ENCODE data around the gene PRMT2.
"Not testable (repeated sequence)": the region's sequence is repeated elsewhere in the genome, so short reads cannot be mapped to it uniquely, and the experiment has no call there.

The PRMT2 gene

GRCh38 chr21:46646541-46647154 is 11.2 kb downstream of the PRMT2 start:
- DNase-seq = no peak

GRCh38 chr21:46648539-46648938 is 13.1 kb downstream of the PRMT2 start:
- DNase-seq = no peak

GRCh38 chr21:46649356-46649755 is 13.9 kb downstream of the PRMT2 start:
- no peak for DNase-seq

- DNase-seq = no peak
Observed at GRCh38 chr21:46650476-46651098, 15.1 kb downstream of the PRMT2 start.

GRCh38 chr21:46651121-46651520 is 15.6 kb downstream of the PRMT2 start:
- DNase-seq = no peak

DNA sequence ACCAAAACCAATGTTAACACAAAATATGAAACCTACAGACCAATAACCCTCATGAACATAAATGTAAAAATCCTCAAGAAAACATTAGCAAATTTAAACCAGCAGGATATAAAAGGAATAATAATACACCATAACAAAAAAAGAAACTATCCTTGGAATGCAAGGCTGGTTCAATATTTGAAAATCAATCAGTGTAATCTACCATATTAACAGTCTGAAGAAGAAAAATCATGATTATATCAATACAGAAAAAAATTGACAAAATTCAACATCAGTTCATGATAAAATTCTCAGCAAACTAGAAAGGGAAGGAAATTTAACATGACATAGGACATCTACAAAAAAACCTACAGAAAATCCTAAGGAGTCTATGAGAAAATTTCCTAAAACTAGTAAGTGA is 19.8 kb downstream of the PRMT2 start:
- DNase-seq = no peak

DNA sequence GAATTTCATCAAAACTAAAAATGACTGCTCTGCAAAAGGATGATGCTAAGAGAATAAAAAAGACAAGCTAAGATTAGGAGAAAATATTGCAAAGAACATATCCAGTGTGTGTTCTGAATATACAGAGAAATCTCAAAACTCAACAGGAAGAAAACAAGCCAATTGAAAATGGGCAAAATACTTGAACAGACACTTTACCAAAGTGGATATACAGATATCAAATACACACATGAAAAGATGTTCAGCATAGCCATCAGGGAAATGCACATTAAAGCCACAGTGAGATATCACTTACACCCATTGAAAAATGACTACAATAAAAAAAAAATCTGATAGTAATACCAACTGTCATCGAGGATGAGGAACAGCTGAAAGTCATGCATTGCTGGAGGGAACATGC is 21.3 kb downstream of the PRMT2 start:
- no peak for DNase-seq

DNA sequence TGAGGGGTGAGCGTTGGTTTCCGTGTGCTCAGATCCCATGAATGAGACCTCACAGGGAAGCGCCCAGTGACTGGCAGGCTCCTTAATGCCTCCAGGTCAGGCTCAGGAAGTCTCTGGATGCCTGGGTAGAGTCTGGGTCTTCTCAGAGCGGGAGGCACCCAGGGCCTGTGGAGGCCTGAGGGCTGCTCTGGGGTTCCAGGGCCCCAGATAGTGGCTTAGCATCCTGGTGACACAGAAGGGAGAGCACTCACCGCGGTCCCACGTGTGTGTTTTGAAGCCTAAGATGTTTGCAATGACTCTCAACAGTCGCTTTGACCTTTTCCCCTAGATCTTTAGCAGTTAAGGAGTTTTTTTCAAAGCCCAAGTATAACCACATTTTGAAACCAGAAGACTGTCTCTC is 25.0 kb downstream of the PRMT2 start:
- DNase-seq = no peak

GRCh38 chr21:46661211-46661625 is 25.7 kb downstream of the PRMT2 start:
- DNase-seq = peak; percentile 44

- DNase-seq = no peak
Observed at GRCh38 chr21:46661642-46662366, 26.3 kb downstream of the PRMT2 start.

GRCh38 chr21:46662367-46662654 is 26.8 kb downstream of the PRMT2 start:
- DNase-seq = no peak

- no peak for DNase-seq
Observed at GRCh38 chr21:46662765-46663500, 27.5 kb downstream of the PRMT2 start.

DNA sequence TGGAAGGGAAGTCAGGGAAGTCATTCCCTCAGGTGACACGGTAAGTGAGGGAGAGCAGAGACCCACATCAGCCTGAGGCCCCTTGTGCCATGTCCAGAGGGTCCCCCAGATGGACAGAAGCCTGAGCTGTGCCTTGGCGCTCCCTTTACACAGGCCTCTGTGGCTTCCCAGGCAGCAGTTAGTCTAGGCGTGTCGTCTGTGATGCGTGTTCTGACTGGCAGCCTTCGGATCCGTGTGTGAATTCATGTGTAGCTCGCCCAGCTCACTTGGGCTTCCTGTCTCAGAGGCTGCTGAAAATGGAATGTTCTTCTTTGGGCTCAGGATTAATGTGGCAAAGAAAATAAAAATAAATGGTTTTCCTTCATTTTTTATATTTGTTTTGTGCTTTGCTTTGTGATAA is 28.3 kb downstream of the PRMT2 start:
- DNase-seq = no peak

GRCh38 chr21:46664316-46664995 is 29.0 kb downstream of the PRMT2 start:
- DNase-seq = no peak

DNA sequence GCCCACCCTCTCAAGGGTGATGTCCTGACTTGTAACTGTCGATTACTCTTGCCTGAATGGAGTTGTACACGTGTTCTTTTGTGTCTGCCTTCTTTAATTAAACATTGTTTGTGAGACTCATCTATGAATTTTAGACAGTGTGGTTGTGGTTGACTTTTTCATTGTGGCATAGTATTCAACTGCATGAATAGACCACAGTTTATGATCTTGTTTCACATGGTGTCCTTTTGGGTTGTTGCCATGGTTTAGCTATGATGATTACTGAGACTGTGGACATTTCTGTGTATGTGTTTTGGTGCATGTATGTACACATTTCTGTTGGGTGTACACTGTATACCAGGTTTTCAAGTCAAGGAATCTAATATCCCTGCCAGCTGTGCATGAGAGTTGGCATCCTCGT is 30.1 kb downstream of the PRMT2 start:
- no peak for DNase-seq

- no peak for DNase-seq
Observed at GRCh38 chr21:46666941-46667740, 31.7 kb downstream of the PRMT2 start.

- no peak for DNase-seq
Observed at GRCh38 chr21:46667741-46668380, 32.4 kb downstream of the PRMT2 start.

GRCh38 chr21:46668381-46668780 is 32.9 kb downstream of the PRMT2 start:
- no peak for DNase-seq

GRCh38 chr21:46668904-46669303 is 33.4 kb downstream of the PRMT2 start:
- not testable (repeated sequence) for DNase-seq

GRCh38 chr21:46674430-46675007 is 39.0 kb downstream of the PRMT2 start:
- DNase-seq = no peak

DNA sequence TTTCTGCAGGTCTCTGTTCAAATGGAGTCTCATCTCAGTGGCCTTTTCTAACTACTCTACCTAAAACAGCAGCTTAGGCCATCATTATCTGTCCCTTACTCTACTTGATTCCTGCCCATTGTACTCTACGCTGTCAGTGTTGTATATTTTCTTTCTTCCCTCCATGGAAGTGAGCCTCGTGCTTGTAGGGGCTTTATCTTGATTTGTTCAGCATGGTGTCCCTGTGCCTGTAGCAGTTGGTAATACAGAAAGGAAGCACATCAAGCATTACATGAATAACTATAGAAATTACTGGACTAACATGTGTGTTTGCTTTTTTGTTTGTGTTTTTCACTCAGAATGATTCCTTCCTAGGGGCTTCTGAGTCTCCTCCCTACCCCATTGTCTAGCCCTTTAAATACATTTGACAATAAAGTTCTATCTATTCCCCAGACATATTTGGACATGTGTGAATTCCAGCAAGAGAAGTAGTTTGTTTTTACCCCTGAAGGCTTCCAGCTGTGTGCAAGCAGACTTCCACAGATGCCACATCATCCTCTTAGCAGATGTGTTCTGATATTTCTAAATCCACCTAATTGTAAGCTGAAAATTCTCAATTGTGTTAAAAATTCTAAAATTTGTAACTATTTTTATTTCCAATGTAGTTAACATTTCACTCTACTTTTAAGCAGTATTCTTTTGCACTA is 40.3 kb downstream of the PRMT2 start:
- DNase-seq = no peak
